ENCODE data around the gene LENG9.
"Not testable (repeated sequence)": the region's sequence is repeated elsewhere in the genome, so short reads cannot be mapped to it uniquely, and the experiment has no call there.

DNA sequence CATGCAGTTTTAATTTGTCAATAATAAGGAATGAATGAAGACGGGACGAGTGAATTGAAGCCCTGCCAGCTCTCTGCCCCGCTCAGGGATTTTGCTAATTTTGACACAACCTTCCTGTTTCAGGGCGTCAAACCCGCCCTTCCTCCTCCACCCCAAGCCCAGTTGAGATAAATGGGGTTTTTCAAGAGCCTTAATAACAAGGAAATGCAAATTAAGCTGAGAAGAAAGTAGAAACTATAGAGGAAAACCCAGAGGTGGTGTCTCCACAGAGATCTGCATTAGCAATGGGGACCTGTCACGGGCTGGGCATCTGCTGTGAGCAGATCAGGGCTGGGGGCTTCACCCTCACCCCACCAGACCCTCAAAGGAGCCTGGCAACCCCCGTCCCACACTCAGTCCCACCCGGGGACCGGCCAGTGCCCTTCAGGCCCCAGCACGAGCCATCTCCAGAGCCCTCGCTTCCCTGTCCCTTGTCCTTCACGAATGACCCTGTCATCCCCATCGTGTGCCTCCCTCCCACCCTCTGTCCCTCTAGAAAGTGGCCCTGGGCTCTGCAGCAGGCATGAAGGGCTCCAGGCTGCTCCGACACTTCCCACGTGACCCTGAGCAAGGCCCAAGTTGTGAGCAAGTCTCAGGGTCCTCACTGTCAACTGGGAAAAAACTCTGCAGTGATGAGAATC, 43.6 kb upstream of the LENG9 start:
- TF ChIP-seq, protein P1, sequence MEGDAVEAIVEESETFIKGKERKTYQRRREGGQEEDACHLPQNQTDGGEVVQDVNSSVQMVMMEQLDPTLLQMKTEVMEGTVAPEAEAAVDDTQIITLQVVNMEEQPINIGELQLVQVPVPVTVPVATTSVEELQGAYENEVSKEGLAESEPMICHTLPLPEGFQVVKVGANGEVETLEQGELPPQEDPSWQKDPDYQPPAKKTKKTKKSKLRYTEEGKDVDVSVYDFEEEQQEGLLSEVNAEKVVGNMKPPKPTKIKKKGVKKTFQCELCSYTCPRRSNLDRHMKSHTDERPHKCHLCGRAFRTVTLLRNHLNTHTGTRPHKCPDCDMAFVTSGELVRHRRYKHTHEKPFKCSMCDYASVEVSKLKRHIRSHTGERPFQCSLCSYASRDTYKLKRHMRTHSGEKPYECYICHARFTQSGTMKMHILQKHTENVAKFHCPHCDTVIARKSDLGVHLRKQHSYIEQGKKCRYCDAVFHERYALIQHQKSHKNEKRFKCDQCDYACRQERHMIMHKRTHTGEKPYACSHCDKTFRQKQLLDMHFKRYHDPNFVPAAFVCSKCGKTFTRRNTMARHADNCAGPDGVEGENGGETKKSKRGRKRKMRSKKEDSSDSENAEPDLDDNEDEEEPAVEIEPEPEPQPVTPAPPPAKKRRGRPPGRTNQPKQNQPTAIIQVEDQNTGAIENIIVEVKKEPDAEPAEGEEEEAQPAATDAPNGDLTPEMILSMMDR (conservative IDR thresholded peaks at IDR 0.05; ENCODE audit: low read length) = not testable (repeated sequence)
- not testable (repeated sequence) for TF ChIP-seq EZH2phosphoT487 (IDR thresholded peaks at IDR 0.05; ENCODE audit: borderline replicate concordance, low read depth, low read length)
